HFFc6 (cell line): ENCODE results near the gene JMJD8. TPM values are rescaled to one million over a fixed set of nuclear protein-coding genes. Genes with fewer than 3 reads are reported as not detected.

ENCODE experiments used
- DNase-seq: peaks from one replicate; pipeline ENCODE4 v3.0.0-alpha.2; 2018
- H3K27ac Mint-ChIP-seq: 2 replicates; pipeline ENCODE4 v1.8.0; 2020; ENCODE audit warnings: mild to moderate bottlenecking, mixed read lengths
- H3K27me3 Mint-ChIP-seq: 2 replicates; pipeline ENCODE4 v1.8.0; 2021; ENCODE audit warnings: mild to moderate bottlenecking, moderate library complexity, mixed read lengths; ENCODE audit not compliant: insufficient read depth
- H3K36me3 Mint-ChIP-seq: 2 replicates; pipeline ENCODE4 v1.8.0; 2021; ENCODE audit warnings: low read depth, mixed read lengths
- H3K4me1 Mint-ChIP-seq: 2 replicates; pipeline ENCODE4 v1.8.0; 2020; ENCODE audit warnings: low read depth, mixed read lengths
- H3K4me3 Mint-ChIP-seq: 2 replicates; pipeline ENCODE4 v1.8.0; 2020; ENCODE audit warnings: mild to moderate bottlenecking, moderate library complexity, mixed read lengths
- H3K9me3 Mint-ChIP-seq: 2 replicates; pipeline ENCODE4 v1.8.0; 2020; ENCODE audit warnings: mild to moderate bottlenecking, mixed read lengths
- CTCF ChIP-seq: fragments of 200-600 bp; sonication (generic); IDR thresholded peaks from 2 replicates; pipeline ENCODE4 v1.5.0; 2021; ENCODE audit warnings: antibody characterized with exemption, mild to moderate bottlenecking
- total RNA-seq, 6 experiments: library from RNA; stranded (reverse); fragmentation: NEBNext Ultra II Directional; extraction: Animal tissue kit (Norgen Biotek cat#: 25700); gene quantifications; 2 replicates in 1 of 6; 3 replicates in 5 of 6; pipeline ENCODE4 v1.2.3, GENCODE V29; 2021

The JMJD8 gene
- total RNA-seq, 6 experiments from 2014 or later, result 7.6 to 10.6 (median 9.3) TPM

DNA sequence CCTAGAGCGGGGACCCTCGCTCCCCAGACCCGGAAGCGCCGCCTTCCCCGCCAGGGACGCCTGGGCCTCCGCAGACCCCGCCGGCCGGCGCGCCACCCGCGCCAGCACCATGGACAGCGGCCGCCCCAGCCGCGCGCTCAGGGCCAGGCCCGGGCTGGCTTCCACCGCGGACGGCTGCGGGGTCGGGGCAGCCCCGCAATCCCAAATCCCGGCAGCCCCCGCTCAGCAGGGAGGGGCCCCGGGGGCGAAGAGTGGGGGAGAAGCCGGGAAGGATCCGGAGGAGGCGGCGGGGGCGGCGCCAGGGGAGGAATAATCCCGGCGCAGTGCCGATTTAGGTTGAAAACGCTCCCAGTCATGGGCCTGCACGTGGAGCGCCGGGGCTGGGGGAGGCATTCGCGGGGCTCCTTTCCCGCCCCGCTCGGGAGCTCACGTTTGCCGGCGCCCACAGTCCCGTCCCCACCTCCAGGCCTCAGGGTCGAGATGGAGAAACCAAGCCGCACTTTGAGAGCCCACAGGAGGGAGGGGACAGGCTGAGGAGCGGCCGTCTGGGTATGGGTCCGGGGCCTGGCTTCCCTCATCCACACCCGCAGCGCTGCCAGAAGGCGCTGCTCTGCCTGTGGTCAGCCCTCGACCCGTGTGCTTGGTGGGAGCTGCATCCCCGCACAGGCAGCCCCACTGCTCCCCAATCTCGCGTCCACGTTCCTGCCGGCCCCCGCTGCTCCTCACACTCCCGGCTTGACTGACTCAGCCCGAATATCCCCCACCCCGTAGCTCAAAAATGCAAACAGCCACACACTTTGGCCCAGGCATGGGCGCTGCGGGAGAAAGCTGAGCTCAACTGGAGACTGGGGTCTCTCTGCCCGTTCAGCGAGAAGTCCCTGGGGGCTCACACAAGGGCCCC lies 16.8 kb upstream of the JMJD8 start:
- Mint-ChIP-seq H3K9me3 (no peaks in the 10 kb centered on the region), H3K27me3 (peaks cover 26% of the 10 kb centered on the region)
- no peak for DNase-seq

GRCh38 chr16:698911-699671 lies 15.0 kb upstream of the JMJD8 start:
- Mint-ChIP-seq H3K36me3 (no peaks in the 10 kb centered on the region), H3K4me3 (no peak overlapping the region), H3K27ac (no peak overlapping the region), H3K27me3 (peaks cover 35% of the 10 kb centered on the region), H3K4me1 (no peaks in the 10 kb centered on the region), H3K9me3 (no peaks in the 10 kb centered on the region)
- no peak for DNase-seq
- TF ChIP-seq CTCF, result no peak

More for the DNA sequence above, 16.8 kb upstream of the JMJD8 start:
- no peak for TF ChIP-seq CTCF
- H3K4me3 Mint-ChIP-seq, result no peak overlapping the region
- H3K27ac Mint-ChIP-seq, result no peak overlapping the region
- H3K36me3 Mint-ChIP-seq, result no peaks in the 10 kb centered on the region
- no peaks in the 10 kb centered on the region for H3K4me1 Mint-ChIP-seq

GRCh38 chr16:695355-696089 lies 11.4 kb upstream of the JMJD8 start:
- DNase-seq, result no peak
- no peak for TF ChIP-seq CTCF
- H3K27ac Mint-ChIP-seq, result no peak overlapping the region
- peaks cover 27% of the 10 kb centered on the region for H3K27me3 Mint-ChIP-seq
- 0 out of 2 replicates have a peak, but pooled peaks cover 6% of the 10 kb centered on the region for H3K4me1 Mint-ChIP-seq
- no peaks in the 10 kb centered on the region for H3K9me3 Mint-ChIP-seq
- H3K36me3 Mint-ChIP-seq, result no peaks in the 10 kb centered on the region
- no peak overlapping the region for H3K4me3 Mint-ChIP-seq

DNA sequence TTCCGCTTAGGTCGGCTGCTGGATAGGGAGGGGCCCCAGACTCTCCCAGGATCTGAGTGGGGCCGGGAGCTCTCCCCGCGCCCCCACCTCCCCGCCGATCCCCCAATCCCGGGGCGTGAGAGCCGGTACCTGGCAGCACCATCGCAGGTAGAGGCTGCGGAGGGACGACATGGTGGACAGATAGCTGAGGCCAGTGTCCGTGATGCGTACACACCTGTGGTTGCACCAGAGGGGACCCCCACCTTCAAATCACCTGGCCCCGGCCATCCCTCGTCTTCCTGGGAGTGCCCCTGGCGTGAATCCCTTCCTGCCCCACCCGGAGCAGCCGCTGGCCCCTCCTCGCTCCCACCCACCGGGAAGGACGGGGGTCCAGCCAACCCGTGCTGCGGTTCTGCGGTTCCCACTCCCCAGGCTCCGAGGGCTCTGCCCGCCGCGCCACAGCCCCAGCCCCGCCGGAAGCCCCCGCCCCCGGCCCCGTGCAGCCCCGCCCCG lies 10.8 kb upstream of the JMJD8 start:
- Mint-ChIP-seq H3K4me3 (no peak overlapping the region), H3K27me3 (peaks cover 27% of the 10 kb centered on the region), H3K27ac (no peak overlapping the region), H3K9me3 (no peaks in the 10 kb centered on the region), H3K36me3 (no peaks in the 10 kb centered on the region), H3K4me1 (0 out of 2 replicates have a peak, but pooled peaks cover 6% of the 10 kb centered on the region)
- no peak for TF ChIP-seq CTCF
- DNase-seq, result no peak

DNA sequence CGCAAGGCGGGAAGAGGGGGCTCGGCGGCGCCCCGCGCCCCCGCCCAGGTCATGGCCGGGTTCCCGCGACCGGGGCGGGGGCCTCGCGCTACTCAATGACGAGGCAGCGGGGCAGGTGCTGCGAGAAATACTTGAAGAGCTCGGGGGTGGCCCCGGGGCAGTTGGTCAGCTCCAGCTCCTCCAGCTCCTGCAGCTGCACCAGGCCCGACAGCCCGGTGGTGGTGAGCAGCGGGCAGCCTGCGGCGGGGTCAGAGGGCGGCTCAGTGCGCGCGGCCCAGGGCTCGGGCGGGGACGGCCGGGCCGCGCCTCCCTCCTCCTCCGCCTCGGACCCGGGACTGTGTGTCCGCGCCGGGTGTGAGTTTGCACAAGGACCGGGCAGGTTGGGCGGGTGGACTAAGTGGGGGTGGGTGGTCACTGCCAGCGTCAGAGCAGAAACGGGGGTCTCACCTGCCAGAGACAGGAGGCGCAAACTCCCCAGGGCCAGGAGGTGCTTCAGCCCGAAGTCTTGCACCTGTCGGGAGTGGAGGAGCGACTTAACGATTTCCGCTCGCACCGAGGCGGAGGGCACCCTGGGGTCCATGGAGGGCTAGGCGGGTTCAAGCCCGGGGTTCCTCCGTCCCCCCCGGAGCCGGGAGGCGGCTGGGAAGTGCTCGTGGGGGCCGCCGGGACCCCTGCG lies 10.2 kb upstream of the JMJD8 start:
- H3K9me3 Mint-ChIP-seq, result no peaks in the 10 kb centered on the region
- peaks cover 30% of the 10 kb centered on the region for H3K27me3 Mint-ChIP-seq
- no peaks in the 10 kb centered on the region for H3K36me3 Mint-ChIP-seq
- no peak overlapping the region for H3K4me3 Mint-ChIP-seq
- peaks cover 9% of the 10 kb centered on the region; the same call in 1 of the 2 replicates for H3K4me1 Mint-ChIP-seq
- DNase-seq, result no peak
- TF ChIP-seq CTCF, result no peak
- H3K27ac Mint-ChIP-seq, result no peak overlapping the region
